ENCODE data around the gene FHOD3. TPM values are rescaled to one million over a fixed set of nuclear protein-coding genes. Genes with fewer than 3 reads are reported as not detected.

The FHOD3 gene
- total RNA-seq, 4 donors from 2014 or later, result 15.6 to 25.9 (median 21.6) TPM

DNA sequence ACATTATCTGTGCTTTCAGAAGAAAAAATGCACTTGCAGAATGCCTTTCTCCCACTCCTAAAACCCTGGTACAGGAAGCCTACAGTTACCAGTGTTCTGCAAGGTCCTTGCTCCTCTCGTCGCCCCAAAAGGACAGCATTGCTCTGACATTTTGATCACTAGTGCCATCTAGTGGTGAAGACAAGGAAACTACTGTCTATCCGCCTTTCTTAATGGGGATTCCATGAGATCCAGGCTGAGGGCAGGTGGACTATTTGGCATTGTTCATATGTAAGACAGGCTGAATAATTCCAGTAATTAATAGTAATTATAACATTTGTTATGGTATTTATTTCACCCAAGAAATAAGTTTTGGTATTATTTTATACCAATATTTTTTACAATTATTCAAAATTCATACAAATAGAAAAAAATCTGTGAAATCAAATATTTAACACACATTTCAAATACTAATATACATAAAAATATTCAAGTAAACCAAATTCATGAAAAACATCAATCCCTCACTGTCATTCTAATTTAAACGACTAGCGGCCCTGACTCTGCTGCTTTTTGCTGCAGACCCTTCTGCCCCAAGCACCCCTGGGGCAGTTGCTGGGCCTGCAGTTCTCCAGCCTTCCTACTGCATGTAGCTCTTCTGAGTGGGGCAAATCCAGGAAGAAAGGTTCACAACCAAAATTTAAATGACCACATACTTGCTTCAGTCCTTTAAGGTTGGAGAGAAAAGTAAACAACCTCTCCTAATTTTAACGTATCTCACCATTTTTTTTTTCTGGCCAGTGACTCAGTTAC, 512.3 kb downstream of the FHOD3 start:
- DNase-seq (ENCODE audit: low spot score in 2 of 2), result no peak
- no peaks in the 10 kb centered on the region for H3K27me3 ChIP-seq
- TF ChIP-seq CTCF (IDR thresholded peaks at IDR 0.05), result peak; percentile 64 to 76 (median 73)
- TF ChIP-seq EP300 (IDR thresholded peaks at IDR 0.05), result no peak
- no peak for TF ChIP-seq POLR2A (IDR thresholded peaks at IDR 0.05)
- peaks cover 0 to 37% (median 0%) of the 10 kb centered on the region in 3 donors for H3K36me3 ChIP-seq
- peaks cover 0 to 26% (median 0%) of the 10 kb centered on the region in 4 donors for H3K4me1 ChIP-seq
- WGBS, 2 donors, result 41 to 42% methylated on average over 6 of the region's 6 CpGs
- H3K4me3 ChIP-seq, result no peak overlapping the region
- H3K9me3 ChIP-seq, result no peaks in the 10 kb centered on the region
- H3K27ac ChIP-seq, result no peak overlapping the region

DNA sequence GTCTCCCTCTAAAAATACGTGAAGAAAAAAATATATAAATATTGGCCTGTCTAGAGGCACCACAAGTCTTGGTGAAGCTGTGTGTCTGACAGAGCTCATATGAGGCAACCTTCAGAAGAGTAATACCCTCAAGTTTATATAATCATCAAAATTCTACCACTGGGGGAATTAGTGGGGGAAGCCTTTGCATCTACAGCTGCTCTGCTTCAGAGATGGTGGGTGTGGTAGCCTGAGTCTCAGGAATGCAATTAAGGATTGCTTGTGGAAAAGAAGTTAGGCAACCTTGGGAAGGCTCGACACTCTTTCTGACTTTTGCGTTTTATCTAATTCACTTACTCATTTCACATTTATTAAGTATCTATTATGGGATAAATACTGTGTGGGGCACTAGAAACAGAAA, 513.9 kb downstream of the FHOD3 start:
- Histone ChIP-seq H3K9me3 (no peaks in the 10 kb centered on the region), H3K36me3 (peaks cover 0 to 32% (median 0%) of the 10 kb centered on the region in 3 donors), H3K27ac (peak overlapping the region in 2 of 4 donors; percentile 18 to 26), H3K4me1 (peaks cover 0 to 26% (median 0%) of the 10 kb centered on the region in 4 donors), H3K27me3 (no peaks in the 10 kb centered on the region), H3K4me3 (no peak overlapping the region)
- TF ChIP-seq CTCF (IDR thresholded peaks at IDR 0.05) (no peak), POLR2A (IDR thresholded peaks at IDR 0.05) (no peak), EP300 (IDR thresholded peaks at IDR 0.05) (no peak)
- 74 to 85% methylated on average over 3 of the region's 3 CpGs for WGBS, 2 donors
- DNase-seq (ENCODE audit: low spot score in 2 of 2), result no peak

DNA sequence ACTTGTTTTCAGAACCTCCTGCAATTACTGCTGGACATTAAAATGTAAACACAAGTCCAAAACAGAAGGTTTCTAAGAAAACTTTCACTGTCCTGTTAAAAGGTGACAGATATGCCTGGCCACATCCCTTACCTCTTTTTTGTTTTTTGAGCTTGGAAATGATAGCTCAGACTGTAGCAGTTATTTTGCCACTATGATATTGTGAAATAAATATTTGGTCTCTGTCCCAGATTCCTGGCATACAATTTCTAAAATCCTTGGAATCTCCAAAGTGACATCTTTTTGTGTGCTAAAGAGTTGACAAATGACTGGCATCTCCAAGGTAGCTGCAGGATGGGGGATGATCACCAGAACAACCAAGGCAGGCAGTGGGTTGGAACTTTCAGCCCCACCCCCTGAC, 514.4 kb downstream of the FHOD3 start:
- H3K4me1 ChIP-seq, result peaks cover 0 to 26% (median 0%) of the 10 kb centered on the region in 4 donors
- no peaks in the 10 kb centered on the region for H3K9me3 ChIP-seq
- no peak for TF ChIP-seq POLR2A (IDR thresholded peaks at IDR 0.05)
- TF ChIP-seq CTCF (IDR thresholded peaks at IDR 0.05), result no peak
- no peak for TF ChIP-seq EP300 (IDR thresholded peaks at IDR 0.05)
- no peak overlapping the region for H3K4me3 ChIP-seq
- DNase-seq (ENCODE audit: low spot score in 2 of 2), result no peak
- peak overlapping the region in 3 of 4 donors; percentile 18 to 26 (median 22) for H3K27ac ChIP-seq
- no peaks in the 10 kb centered on the region for H3K27me3 ChIP-seq
- peaks cover 0 to 34% (median 0%) of the 10 kb centered on the region in 3 donors for H3K36me3 ChIP-seq

DNA sequence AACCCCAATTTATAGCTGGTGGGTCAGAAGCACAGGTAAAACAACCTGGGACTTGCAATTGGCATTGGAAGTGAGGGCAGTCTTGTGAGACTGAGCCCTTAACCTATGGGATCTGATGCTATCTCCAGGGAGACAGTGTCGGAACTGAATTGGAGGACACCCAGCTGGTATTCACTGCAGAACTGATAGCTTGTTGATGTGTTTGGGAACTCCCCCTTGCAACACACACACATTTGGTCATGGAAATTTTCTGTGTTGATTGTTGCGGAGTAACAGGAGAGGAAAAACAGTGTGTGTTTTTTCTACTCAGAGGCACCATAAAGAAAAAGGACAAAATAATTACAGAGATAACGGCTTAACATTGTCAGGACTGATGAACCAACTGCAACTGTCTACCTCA, 515.2 kb downstream of the FHOD3 start:
- peaks cover 0 to 26% (median 0%) of the 10 kb centered on the region in 4 donors for H3K4me1 ChIP-seq
- no peak for DNase-seq (ENCODE audit: low spot score in 2 of 2)
- TF ChIP-seq CTCF (IDR thresholded peaks at IDR 0.05) (no peak), EP300 (IDR thresholded peaks at IDR 0.05) (no peak), POLR2A (IDR thresholded peaks at IDR 0.05) (no peak)
- H3K27me3 ChIP-seq, result no peaks in the 10 kb centered on the region
- H3K9me3 ChIP-seq, result no peaks in the 10 kb centered on the region
- H3K27ac ChIP-seq, result peak overlapping the region in 2 of 4 donors; percentile 18 to 26
- H3K36me3 ChIP-seq, result peaks cover 0 to 34% (median 0%) of the 10 kb centered on the region in 3 donors
- WGBS, 2 donors, result 79 to 81% methylated on average over 3 of the region's 3 CpGs
- H3K4me3 ChIP-seq, result no peak overlapping the region

DNA sequence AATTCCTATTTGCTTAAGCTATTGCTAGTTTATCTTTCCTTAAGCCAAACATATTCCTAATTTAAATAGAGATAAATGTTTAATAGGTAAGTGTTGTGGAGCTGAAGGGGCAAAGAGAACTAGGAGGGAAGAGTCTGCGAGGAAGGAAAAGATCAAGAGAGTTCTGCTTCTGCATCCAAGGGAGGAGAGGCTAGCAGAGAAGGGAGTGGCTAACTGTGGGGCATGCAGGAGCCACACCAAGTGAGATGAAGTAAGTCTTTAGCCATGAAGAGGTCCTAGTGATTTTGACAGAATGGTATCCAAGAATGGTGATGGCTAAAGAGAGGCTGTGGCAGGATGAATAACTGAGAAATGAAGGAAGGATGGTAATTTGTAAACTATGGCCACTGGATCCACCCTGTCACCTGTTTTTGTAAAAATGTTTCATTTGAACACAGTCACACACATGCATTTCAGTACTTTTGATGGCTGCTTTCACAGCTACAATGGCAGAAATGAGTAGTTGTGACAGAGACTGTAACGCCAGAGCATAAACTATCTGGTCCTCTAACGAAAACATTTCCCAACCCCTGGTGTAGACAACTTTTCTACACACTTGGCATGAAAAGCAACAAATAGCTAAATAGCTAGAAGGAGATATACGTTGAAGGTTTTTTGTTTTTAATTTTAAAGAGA, 515.7 kb downstream of the FHOD3 start:
- H3K27me3 ChIP-seq, result no peaks in the 10 kb centered on the region
- DNase-seq (ENCODE audit: low spot score in 2 of 2), result no peak
- no peaks in the 10 kb centered on the region for H3K9me3 ChIP-seq
- no peak for TF ChIP-seq CTCF (IDR thresholded peaks at IDR 0.05)
- H3K4me1 ChIP-seq, result peaks cover 0 to 26% (median 0%) of the 10 kb centered on the region in 4 donors
- H3K4me3 ChIP-seq, result no peak overlapping the region
- peak overlapping the region in 1 of 4 donors; percentile 18 for H3K27ac ChIP-seq
- 86 to 87% methylated on average over 4 of the region's 4 CpGs for WGBS, 2 donors
- peaks cover 0 to 35% (median 0%) of the 10 kb centered on the region in 3 donors for H3K36me3 ChIP-seq
